MM.1S (cell line): Measurements from ENCODE around the gene MYL4.

Source experiments
- EZH2 ChIP-seq: fragments of 300-600 bp; sonication (generic); optimal IDR thresholded peaks from 2 replicates; pipeline ENCODE3; 2017; ENCODE audit warnings: low read depth, mild to moderate bottlenecking, antibody characterized with exemption, low read length, mixed read lengths
- TF ChIP-seq, protein P1 (sequence below): fragments of 300-600 bp; sonication (generic); IDR thresholded peaks from 2 replicates; pipeline ENCODE4 v1.5.1; 2016; ENCODE audit warnings: antibody characterized with exemption, low read length, mixed read lengths

- no peak for TF ChIP-seq EZH2
- TF ChIP-seq, protein P1, sequence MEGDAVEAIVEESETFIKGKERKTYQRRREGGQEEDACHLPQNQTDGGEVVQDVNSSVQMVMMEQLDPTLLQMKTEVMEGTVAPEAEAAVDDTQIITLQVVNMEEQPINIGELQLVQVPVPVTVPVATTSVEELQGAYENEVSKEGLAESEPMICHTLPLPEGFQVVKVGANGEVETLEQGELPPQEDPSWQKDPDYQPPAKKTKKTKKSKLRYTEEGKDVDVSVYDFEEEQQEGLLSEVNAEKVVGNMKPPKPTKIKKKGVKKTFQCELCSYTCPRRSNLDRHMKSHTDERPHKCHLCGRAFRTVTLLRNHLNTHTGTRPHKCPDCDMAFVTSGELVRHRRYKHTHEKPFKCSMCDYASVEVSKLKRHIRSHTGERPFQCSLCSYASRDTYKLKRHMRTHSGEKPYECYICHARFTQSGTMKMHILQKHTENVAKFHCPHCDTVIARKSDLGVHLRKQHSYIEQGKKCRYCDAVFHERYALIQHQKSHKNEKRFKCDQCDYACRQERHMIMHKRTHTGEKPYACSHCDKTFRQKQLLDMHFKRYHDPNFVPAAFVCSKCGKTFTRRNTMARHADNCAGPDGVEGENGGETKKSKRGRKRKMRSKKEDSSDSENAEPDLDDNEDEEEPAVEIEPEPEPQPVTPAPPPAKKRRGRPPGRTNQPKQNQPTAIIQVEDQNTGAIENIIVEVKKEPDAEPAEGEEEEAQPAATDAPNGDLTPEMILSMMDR = no peak
Observed at GRCh38 chr17:47209499-47209898, 351 bp downstream of the MYL4 start.
